HG03469 (cell line): ENCODE results near the gene ZNF367.

Source experiments
- ATAC-seq: cut with Tn5 transposase; IDR thresholded peaks from one replicate; pipeline ENCODE4 v1.9.1; 2021; ENCODE audit warnings: mild to moderate bottlenecking, moderate library complexity, moderate number of reproducible peaks; ENCODE audit not compliant: unreplicated experiment

ZNF367 gene

DNA sequence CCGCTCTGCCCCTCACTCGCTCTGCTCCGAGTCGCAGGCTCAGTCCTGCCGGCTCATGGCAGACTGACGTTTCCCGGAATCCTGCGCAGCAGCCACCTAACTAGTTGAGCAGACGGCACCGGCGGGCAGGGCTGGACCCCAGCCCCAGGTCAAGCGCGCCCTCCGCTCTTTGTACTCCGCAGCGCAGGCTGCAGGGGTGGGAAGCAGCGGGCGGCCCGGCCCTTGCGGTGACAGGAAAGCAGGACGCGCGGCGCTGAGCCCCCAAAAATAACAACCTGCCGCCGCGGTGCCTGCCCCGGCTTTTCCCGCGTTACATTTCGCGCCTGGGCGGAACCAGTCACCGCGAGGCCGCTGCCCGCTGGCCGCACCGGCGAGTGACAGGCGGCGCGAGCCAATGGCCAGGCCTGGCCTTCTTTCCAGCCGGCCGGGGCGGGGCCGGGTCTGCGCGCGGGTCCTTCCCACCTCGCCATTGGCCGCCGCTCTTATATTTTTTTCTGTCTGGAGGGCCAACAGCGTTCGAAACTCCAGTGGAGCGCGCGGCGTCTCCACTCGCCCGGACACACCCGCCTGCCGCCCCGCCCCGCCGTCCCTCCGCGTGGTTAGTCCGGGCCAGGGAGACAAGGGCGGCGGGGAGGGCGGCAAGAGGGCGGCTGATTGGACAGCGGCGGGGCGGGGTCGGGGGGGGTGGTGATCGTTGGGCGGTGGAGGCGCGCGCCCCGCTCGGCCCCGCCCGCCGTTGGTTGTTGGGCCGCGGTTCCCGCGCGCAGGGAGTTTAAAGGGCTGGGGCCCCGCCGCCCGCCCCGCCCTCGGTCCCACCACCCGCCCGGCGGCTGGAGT, at the start of gene ZNF367:
ZNF367 (minus strand) TSS at position 288 of the 837 bp plus-strand sequence. CDS start 338 bp downstream, outside the sequence.
- peak; percentile 36 for ATAC-seq

DNA sequence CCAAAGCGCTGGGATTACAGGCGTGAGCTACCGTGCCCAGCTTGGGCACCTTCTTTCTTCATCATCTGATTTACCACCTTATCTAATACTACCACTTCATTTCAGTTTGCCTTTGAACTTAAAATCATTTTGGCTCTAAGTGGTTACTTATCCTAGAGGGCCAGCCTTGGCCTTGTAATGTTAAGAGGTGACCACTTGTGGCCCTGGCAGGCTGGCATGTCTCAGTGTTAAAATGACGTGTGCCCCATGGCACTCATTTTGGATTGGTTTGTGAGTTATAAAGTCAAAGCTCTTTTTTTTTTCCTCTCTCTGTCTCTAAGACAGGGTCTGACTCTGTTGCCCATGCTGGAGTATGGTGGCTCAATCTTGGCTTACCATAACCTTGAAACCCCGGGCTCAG, 49.6 kb upstream of the ZNF367 start:
- no peak for ATAC-seq

DNA sequence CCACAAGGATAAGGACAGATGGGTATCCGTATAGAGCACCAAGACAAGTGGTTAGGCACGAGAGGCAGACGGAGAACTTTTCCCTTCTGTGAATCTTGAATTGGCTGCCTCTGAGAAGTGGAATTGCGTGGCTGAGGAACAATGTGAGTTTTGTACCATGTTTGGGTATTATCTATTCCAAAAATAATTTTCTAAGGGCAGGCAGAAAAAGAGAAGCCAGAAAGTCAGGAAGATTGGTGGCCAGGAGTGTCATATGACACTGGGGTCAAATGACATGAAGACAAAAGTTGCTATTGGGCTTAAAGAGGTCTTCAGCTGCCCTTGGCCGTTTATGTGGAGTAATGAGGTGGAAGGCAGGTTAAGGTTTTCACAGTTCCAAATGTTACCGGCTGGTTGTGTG, 46.3 kb upstream of the ZNF367 start:
- ATAC-seq, result no peak

DNA sequence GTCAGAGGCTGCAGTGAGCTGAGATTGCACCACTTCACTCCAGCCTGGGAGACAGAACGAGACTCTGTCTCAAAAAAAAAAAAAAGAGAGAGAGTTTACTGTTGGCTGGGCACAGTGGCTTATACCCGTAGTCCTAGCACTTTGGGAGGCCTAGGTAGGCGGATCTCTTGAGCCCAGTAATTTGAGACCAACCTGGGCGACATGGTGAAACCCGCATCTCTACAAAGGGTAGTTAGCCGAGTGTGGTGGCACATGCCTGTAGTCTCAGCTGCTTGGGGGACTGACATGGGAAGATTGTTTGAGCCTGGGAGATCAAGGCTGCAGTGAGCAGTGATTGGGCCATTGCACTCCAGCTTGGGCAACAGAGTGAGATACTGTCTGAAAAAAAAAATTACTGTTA, 44.4 kb upstream of the ZNF367 start:
- no peak for ATAC-seq

DNA sequence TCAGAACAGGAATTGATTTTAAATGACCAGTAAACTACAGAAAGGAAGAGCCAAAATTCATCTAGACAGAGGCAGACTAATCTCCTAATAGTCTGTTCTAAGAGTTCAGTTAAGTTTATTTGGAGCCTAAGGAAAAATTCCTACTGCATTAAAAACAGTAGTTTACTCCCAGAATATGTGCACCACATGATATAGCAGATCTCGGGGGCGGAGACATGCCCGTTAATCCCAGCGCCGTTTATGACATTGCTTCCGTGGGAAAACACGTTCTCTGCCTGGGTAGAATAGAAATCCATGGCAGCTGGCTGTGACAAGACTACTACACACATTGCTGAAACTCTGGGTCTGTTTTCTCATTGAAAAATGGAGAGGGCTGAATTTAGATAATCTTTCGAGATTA, 43.2 kb upstream of the ZNF367 start:
- ATAC-seq, result no peak

DNA sequence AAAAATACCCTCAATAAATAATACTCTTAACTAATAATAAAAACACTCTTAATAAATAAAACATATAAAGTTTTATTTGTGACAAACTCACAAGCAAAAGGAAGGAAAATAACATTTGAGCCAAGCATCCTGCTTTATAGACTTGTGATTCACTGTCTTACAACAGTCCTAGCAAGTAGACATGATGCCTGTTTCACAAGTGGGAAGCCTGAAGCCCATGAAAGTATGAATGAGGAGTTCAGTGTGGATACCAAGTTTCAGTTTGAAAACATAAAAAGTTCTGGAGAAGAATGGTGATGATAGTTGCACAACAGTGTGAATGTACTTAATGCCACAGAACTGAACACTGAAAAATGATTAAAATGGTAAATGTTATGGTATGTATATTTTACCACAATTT, 42.7 kb upstream of the ZNF367 start:
- no peak for ATAC-seq

DNA sequence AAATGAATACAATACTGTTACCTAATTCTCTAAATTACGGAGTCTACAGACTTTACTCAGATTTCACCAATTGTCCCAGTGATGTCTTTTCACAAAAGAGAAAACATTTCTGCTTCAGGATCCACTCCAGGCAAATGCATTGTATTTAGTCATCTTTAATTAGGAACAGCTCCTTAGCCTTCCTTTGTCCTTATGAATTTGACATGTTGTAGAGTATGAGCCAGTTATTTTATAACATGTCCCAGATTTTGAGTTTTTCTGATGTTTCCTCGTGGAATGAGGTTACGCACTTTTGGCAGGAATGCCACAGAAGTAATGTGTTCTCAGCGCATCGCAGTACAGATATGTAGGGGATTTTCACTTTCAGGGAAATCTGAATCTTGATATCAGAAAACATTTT, 42.3 kb upstream of the ZNF367 start:
- ATAC-seq, result no peak

DNA sequence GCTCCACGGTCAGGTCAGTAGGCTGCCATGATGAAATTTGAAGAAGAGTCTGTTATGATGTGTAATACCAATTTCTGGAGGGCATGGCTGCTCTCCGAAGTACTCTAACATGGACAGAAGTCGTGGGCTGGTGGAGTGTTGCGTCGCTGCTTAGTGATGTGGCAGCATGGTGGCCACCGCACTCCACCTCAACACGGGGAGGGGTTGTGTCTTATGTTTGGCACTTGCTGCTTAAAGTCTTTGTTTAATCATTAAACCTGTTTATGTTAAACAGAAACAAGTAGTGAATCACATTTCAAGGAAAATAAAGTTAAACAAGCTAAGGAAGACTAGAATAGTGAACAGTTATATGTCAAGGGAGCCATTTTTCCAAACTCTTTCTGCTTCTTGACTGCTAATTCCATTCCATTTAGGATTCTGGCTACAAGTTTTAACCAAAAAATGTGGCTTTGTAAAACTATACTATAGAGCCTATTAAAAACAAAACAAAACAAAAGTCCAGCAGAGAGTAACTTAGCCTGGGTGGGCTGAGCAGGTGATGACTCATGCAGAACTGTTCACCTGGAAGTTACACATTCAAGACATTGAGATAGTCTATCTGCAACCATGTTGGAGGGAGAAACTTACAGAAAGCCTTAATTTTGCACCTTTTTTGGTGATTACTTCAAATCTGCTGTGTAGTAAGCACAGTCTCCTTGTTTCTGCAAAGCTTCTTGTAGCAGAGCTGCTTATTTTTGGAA, 41.3 kb upstream of the ZNF367 start:
- ATAC-seq, result no peak

DNA sequence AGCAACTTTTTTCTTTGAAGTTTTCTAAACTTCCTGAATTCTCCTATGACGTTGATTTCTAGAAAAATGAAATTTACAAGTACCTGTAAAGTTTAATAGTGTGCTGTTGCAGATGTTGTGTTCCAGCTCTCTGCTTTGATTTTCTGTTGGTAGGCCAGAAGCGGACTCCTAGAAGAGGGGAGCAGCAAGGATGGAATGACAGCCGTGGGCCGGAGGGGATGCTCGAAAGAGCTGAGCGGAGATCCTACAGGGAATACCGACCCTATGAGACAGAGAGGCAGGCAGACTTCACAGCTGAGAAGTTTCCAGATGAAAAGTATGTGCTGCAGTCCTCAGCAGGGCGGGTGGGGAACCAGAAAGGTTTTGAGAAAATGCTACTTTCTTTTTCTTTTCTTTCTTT, 40.1 kb upstream of the ZNF367 start:
- no peak for ATAC-seq

DNA sequence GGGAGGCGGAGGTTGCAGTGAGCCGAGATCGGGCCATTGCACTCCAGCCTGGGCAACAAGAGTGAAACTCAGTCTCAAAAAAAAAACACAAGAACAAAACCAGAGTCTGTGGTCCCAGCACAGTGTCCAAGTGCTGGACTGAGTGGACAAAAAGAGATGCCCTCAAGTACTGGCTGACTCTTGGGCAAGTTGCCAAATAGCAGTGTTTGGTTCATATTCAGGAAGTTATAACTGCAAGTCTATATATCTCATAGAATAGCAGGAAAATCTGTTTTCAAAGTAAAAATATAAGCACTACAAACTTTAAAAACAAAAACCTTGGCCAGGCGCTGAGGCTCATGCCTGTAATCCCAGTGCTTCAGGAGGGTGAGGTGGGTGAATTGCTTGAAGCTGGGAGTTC, 39.1 kb upstream of the ZNF367 start:
- ATAC-seq, result no peak

DNA sequence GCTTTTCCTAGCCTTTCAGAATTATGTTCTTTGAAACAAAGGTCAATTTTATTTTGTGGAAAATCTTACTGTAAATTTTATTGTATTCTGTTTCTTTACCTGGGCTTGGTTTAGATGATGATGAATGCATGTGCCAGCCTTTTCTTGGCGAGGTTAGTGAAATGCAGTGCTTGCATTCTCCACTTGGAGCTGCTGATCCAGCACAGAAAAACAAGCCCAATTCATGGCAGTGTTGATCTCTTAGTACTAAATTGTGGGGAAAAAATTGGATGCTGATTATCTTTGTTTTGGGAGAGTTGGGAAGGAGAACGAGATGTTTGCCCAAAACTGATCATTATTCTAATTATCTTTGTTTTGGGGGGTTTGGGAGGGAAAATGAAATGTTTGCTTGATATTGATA, 35.5 kb upstream of the ZNF367 start:
- ATAC-seq, result no peak

DNA sequence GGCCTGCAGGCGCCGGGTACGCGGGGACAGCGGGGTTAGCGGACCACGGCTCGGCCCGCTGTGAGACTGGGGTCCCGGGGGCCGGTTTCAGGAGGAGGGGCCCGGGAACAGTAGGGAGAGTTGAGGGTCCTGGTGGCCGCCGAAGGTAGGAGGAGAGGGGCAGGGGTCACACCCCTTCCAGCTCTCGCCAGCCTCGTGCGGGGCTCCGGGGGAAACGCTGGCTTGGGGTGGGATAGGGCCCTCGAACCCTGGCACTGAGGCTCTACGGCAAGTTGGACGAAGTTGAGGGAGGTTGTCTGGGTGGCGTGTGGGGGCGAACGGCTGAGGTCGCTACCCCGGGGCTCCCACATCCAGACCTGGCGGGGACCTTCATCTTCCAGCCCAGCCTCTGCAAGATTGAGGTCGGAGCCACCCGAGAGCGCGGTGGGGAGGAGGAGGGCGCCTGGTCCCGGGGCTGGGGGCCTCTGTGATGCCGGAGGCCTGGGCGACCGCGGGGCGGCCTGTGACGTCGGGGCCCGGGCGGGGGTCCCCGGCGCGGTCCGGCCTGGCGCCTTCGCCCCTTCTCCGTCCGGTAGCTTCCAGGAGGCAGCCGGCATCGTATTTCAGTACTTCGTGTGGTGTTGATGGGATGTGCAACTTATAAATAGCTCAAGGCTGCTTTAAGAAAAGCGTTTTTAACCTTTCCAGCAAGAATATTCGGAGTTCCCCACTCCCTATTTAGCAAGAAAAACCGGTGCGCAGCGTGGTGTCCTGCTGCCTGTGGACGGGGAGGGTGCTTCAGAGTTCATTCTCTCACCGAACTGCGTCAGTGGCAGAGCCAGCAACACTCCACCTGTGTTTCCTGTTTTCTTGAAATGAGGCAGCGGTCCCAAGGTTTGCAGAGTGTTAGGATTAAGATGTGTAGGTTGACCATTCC, 32.7 kb upstream of the ZNF367 start:
- ATAC-seq, result no peak

DNA sequence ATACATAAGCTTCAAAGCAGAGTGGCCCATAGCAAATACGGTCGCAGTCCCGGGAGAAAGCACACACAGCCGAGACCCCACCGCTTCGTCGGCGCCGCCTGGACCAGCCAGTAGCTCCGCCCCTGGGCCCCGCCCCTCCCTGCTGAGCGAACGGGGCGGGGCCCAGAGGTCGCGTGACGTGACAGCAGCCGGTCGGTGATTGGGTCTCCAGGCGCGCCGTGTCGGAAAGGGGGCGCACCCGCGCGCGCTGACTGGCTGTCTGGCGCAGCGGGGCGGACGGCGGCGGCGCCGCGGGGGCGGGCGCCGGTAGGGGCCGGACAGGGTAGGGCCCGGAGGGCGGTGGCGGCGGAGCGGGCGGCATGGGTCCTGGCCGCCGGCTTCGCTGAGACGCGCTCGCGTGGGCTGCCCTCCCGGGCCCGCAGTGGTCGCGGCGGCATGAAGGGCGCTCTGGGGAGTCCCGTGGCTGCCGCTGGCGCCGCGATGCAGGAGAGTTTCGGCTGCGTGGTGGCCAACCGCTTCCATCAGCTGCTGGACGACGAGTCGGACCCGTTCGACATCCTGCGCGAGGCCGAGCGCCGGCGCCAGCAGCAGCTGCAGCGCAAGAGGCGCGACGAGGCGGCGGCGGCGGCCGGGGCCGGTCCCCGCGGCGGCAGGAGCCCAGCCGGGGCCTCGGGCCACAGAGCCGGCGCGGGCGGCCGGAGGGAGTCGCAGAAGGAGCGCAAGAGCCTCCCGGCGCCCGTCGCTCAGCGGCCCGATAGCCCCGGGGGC, 31.9 kb upstream of the ZNF367 start, which contains the start of gene HABP4:
HABP4 (plus strand) TSS at position 325 of the 768 bp plus-strand sequence; CDS start at position 436, 111 bp downstream.
- ATAC-seq, result peak; percentile 89

DNA sequence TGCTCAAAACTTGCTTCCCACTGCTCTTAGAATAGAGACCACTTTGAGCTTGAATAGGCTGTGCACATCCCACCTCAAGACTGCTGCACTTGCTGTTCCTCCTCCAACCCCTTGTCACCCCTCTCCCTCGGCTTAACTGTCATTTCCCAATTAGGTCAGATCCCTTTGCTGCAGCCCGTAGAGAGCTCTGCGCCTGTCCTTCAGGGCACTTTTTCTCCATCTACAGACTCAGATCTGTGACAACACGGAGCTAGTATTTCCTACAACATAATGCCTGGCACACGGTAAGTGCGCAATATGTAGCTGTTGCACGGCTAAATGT, 31.3 kb upstream of the ZNF367 start:
- no peak for ATAC-seq

DNA sequence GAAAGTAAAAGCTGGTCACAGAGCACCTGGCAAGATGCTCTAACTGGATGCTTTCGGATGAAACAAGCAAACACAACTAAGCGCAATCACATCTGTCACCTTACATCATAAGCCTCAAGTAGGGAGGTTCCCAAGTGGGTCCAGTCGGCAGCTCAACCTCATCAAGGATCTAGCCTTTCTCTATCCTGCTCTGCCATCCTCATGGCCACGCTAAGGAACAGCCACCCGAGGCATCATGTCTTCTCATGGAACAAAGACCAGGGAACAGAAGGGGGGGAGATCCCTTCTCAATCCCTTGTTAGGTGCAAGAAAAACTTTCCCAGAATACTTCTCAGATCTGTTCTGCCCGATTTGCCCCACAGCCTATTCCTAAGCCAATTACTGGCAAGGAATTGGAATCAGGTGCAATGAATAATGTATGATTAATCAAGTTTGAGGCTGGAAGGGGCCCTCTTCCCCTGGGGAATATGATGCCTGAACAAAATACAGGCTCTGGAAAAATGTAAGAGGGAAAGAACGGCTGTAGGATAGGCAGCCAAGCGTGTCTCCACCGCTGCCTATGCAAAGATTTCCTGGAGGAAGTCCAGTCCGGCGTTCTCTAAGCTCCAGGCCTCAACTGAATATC, 30.5 kb upstream of the ZNF367 start:
- no peak for ATAC-seq

DNA sequence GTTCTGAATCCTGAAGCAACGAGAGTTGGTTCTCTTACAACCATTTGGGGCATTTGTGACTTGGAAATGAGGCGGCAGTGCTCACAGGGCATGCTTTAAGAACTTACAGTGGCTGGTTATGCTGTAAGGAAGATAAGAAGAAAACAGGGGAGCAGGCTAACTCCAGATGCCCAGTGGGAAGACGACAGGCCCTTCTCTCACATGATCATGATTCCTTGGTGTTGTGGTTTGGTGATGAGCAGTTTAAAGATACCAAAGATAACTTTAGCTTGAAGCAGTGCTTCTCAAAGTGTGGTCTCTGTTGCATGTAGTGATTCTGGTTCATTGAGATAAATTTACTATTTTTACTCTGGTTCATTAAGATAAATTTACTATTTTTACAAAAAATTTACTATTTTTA, 29.2 kb upstream of the ZNF367 start:
- ATAC-seq, result no peak

DNA sequence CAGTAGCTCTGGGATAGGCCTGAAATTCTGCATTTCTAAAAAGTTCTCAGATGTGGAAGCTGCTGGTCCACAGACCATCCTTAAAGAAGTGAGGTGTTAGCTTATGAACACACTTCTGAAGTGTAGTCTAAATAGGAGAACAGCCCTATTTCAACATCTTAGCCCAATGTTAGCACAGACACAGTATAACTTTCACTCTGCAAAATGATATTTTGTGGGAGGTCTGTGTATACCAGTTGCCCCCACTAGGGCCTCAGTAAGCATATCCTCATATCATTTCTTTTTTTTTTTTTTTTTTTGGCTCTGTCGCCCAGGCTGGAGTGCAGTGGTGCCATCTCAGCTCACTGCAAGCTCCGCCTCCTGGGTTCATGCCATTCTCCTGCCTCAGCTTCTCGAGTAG, 24.3 kb upstream of the ZNF367 start:
- ATAC-seq, result no peak

DNA sequence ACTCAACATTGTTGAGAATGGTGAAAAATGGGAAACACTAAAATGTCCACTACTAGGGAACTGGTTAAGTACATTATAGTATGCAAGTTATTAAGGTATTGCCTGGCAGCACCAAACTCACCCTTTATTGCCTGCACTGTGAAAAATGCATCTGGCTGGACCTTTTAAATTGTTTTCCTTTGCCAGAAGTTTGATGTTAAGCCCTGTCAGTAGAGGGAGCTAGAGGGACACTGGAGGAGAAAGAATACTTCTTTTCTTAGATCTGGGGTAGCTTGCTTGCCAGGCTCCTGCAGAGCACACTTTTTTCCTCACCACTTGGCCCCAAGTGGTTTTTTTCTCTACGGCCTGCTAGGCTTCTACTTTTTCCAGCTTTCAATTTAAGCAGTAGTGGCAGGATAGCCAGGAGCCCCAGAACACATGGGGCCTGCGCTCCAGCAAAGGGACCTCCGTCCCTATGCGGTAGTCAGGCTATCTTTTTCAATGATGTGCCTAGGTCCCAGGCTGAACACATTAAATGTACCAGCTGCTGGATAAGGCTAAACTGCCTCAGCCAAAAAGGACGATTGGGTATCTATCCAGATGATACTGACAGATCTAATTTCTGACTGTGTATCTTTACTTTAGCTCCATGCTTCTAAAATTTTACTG, 23.8 kb upstream of the ZNF367 start:
- no peak for ATAC-seq

DNA sequence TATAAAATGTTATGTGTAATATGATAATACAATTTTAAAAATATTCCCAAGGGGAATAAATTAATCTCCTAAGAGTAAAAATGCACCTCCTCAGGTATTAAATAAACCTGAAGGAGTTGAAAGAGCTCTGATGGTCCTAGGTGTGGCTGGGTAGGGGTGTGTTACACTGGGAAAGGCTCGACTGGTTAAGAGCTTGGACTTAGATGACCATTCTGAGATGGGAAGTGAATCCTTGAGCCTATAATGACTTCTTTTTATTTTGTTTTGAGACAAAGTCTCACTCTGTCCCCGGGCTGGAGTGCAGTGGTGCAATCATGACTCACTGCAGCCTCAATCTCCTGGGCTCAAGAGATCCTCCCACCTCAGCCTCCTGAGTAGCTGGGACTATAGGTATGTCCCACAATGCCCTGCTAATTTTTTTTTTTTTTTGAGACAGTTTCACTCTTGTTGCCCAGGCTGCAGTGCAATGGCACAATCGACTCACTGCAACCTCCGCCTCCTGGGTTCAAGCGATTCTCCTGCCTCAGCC, 22.6 kb upstream of the ZNF367 start:
- no peak for ATAC-seq
